GM12878 (cell line): ENCODE data around the gene ANKS1A. TPM values are rescaled to one million over a fixed set of nuclear protein-coding genes. Genes with fewer than 3 reads are reported as not detected.

Experiments
- ATAC-seq: fragments of 200-7000 bp; cut with Tn5 transposase; 3 replicates; pipeline ENCODE4 v1.9.1; 2020; ENCODE audit warnings: mild to moderate bottlenecking, moderate library complexity
- BruUV-seq: library from RNA; stranded (reverse); fragments of 400-500 nt; replicated peaks from 2 replicates; lab custom pipeline; 2021; lab: Mats Ljungman, UMichigan
- CTCF ChIA-PET: fragments of 300-600 bp; sonication (Branson Sonifier 250); formaldehyde crosslinking; extraction: SDS; loops from one replicate; lab custom pipeline; 2021; ENCODE audit warnings: inconsistent platforms; lab: Yijun Ruan, JAX
- POLR2A ChIA-PET: fragments of 350-600 bp; formaldehyde crosslinking; extraction: SDS; loops from one replicate; lab custom pipeline; 2021; ENCODE audit warnings: inconsistent platforms; lab: Charles Lee
- RAD21 ChIA-PET: fragments of 300-600 bp; sonication (Branson Sonifier 250); formaldehyde crosslinking; loops from one replicate; lab custom pipeline; 2023; ENCODE audit warnings: antibody characterized with exemption; ENCODE audit not compliant: unreplicated experiment; lab: Charles Lee
- SMC1A ChIA-PET: fragments of 300-600 bp; sonication (Branson Sonifier 250); formaldehyde crosslinking; loops from one replicate; lab custom pipeline; 2023; ENCODE audit not compliant: unreplicated experiment, uncharacterized antibody; lab: Charles Lee
- DNase-seq: peaks from one replicate; pipeline ENCODE4 v3.0.0-alpha.2; 2011; ENCODE audit warnings: low read depth, low spot score
- FAIRE-seq: peaks from 3 replicates; lab custom pipeline; 2011; peaks lifted over from hg19 to GRCh38; lab: Jason Lieb, UNC
- H2AFZ ChIP-seq: 2 replicates; pipeline ENCODE4 v1.6.0; 2011; ENCODE audit warnings: low read depth, low read length, control low read depth; ENCODE audit not compliant: control insufficient read depth
- H3K27ac ChIP-seq: 2 replicates; pipeline ENCODE4 v1.5.1; 2011; ENCODE audit warnings: control low read depth; ENCODE audit not compliant: control insufficient read depth, insufficient read depth
- H3K27me3 ChIP-seq, 2 experiments: replicated peaks in 1 of 2; 2 replicates each; pipeline versions ENCODE4 v1.6.0 to v1.6.1; 2011; ENCODE audit warnings: low read length in 1 of 2; ENCODE audit not compliant: control insufficient read depth in 2 of 2, insufficient read depth in 2 of 2
- H3K36me3 ChIP-seq, 2 experiments: 2 replicates each; pipeline ENCODE4 v1.5.1; 2011; ENCODE audit warnings: low read length in 1 of 2; ENCODE audit not compliant: control insufficient read depth in 2 of 2, insufficient read depth in 2 of 2
- H3K4me1 ChIP-seq: 2 replicates; pipeline ENCODE4 v1.6.1; 2011; ENCODE audit warnings: mild to moderate bottlenecking, low read length, moderate library complexity, mixed read lengths; ENCODE audit not compliant: control insufficient read depth, insufficient read depth
- H3K4me2 ChIP-seq: 2 replicates; pipeline ENCODE4 v1.6.0; 2011; ENCODE audit warnings: control low read depth; ENCODE audit not compliant: control insufficient read depth, insufficient read depth
- H3K4me3 ChIP-seq: fragments of 200-600 bp; sonication (generic); 2 replicates; pipeline ENCODE4 v1.5.1; 2016
- H3K79me2 ChIP-seq: 2 replicates; pipeline ENCODE4 v1.6.0; 2011; ENCODE audit warnings: low read length; ENCODE audit not compliant: control insufficient read depth, insufficient read depth
- H3K9ac ChIP-seq: 2 replicates; pipeline ENCODE4 v1.8.0; 2011; ENCODE audit warnings: low read length, control low read depth, mixed read lengths; ENCODE audit not compliant: control insufficient read depth, insufficient read depth
- H3K9me3 ChIP-seq: replicated peaks from 3 replicates; pipeline ENCODE4 v1.5.1; 2011; ENCODE audit warnings: mild to moderate bottlenecking, low read length; ENCODE audit not compliant: control insufficient read depth, insufficient read depth
- H4K20me1 ChIP-seq: 2 replicates; pipeline ENCODE4 v1.6.0; 2011; ENCODE audit not compliant: control insufficient read depth, insufficient read depth
- ETV6 ChIP-seq, 2 experiments: fragments of 450-650 bp in 1 of 2; IDR thresholded peaks in 1 of 2; conservative IDR thresholded peaks in 1 of 2; 2 replicates each; pipeline ENCODE4 v1.6.1; 2014; ENCODE audit warnings: antibody characterized with exemption in 1 of 2, borderline replicate concordance in 1 of 2, low read depth in 1 of 2, mild to moderate bottlenecking in 1 of 2, moderate library complexity in 1 of 2
- IRF4 ChIP-seq: IDR thresholded peaks from 2 replicates; pipeline ENCODE4 v1.6.1; 2011; ENCODE audit warnings: low read depth, low read length
- NFIC ChIP-seq: IDR thresholded peaks from 2 replicates; pipeline ENCODE4 v1.6.1; 2012; ENCODE audit warnings: low read depth, mild to moderate bottlenecking, inconsistent platforms, low read length, moderate library complexity
- REST ChIP-seq: IDR thresholded peaks from 2 replicates; pipeline ENCODE4 v1.6.1; 2012; ENCODE audit warnings: mild to moderate bottlenecking, low read depth, low read length
- SUZ12 ChIP-seq: fragments of 200-600 bp; sonication (generic); IDR thresholded peaks from one replicate; pipeline ENCODE4 v1.6.1; 2018; ENCODE audit warnings: antibody characterized with exemption, mild to moderate bottlenecking; ENCODE audit not compliant: unreplicated experiment
- ZBTB33 ChIP-seq: fragments of 450-650 bp; IDR thresholded peaks from 2 replicates; pipeline ENCODE4 v1.6.1; 2017; ENCODE audit warnings: mild to moderate bottlenecking
- WGBS: methylation state at CpG from one replicate; pipeline ENCODE4 v1.1.6; 2016; ENCODE audit warnings: low lambda C conversion rate; ENCODE audit not compliant: insufficient replicate concordance, insufficient coverage; ENCODE audit errors: missing lambda C conversion rate; 5-methylcytosine and 5-hydroxymethylcytosine counted together
- in situ Hi-C: fragments of 300-500 bp; cut with MboI; formaldehyde crosslinking; loops from 9 replicates; pipeline ENCODE4 v1.14.3; 2018; ENCODE audit warnings: mixed read lengths
- intact Hi-C: fragments of 100-400 bp; cut with micrococcal nuclease; formaldehyde crosslinking; loops from one replicate; pipeline ENCODE4 v1.14.2; 2022; ENCODE audit not compliant: unreplicated experiment
- polyA plus RNA-seq, 11 experiments: library from polyadenylated mRNA; depleted of rRNA in 4 of 11; unstranded in 6 of 11; stranded (reverse) in 5 of 11; fragments of >200 nt; fragmentation: Nextera tagmentation in 4 of 11; fragmentation: Illumina TruSeq in 1 of 11; extraction: Ambion mirVana in 4 of 11; extraction: Trizol in 1 of 11; gene quantifications; 1 replicate in 1 of 11; 2 replicates in 10 of 11; pipeline versions ENCODE4 v1.2.1 to v1.2.3, GENCODE V29; 2011 to 2016; ENCODE audit warnings: inconsistent platforms in 2 of 11, missing spikeins in 2 of 11, low read depth in 1 of 11
- total RNA-seq, 4 experiments: library from RNA; depleted of rRNA in 3 of 4; stranded (reverse); fragments of >200 nt in 3 of 4; fragmentation: Illumina TruSeq in 1 of 4; extraction: Trizol in 1 of 4; gene quantifications; 2 replicates each; pipeline versions ENCODE4 v1.2.1 to v1.2.3, GENCODE V29; 2013 to 2021

The ANKS1A gene
- total and polyA plus RNA-seq, 10 of the 15 experiments (the other 5 are each of a cell fraction or from before 2014, with no cell fraction given): 0.60 to 7.0 (median 3.0) TPM

- no peak for TF ChIP-seq ZBTB33
- TF ChIP-seq NFIC: no peak
- TF ChIP-seq REST: no peak
These were observed 81.4 kb downstream of the ANKS1A start (continued) for GRCh38 chr6:34970488-34970887.

GRCh38 chr6:34970957-34971356 is 81.9 kb downstream of the ANKS1A start:
- Histone ChIP-seq H3K4me1 (no peaks in the 10 kb centered on the region), H3K4me3 (no peak overlapping the region), H2AFZ (no peak overlapping the region), H3K9me3 (no peaks in the 10 kb centered on the region), H4K20me1 (no peaks in the 10 kb centered on the region), H3K36me3 (no peaks in the 10 kb centered on the region), H3K79me2 (no peaks in the 10 kb centered on the region), H3K4me2 (no peak overlapping the region), H3K27me3 (no peaks in the 10 kb centered on the region), H3K27ac (no peak overlapping the region), H3K9ac (no peak overlapping the region)
- POLR2A ChIA-PET: no interaction called here
- FAIRE-seq (no peak), ATAC-seq (no peak), DNase-seq (no peak)
- in situ Hi-C loops: no loop called here
- CTCF ChIA-PET: interaction anchor here (0.9 to 3.0 kb wide), 5 partner anchors 9 to 169 kb away, joined by 3 to 15 read pairs (median 5); no protein-coding TSS in a partner anchor
- RAD21 ChIA-PET: interaction anchor here (0.8 kb wide), 1 partner anchor 73 kb away, joined by 3 read pairs; no protein-coding TSS in a partner anchor
- 100% methylated on average over 2 of the region's 2 CpGs for WGBS
- intact Hi-C loops: no loop called here
- no TSS peak for BruUV-seq
- TF ChIP-seq IRF4 (no peak), ETV6 (conservative IDR thresholded peaks at IDR 0.05 in 1 of 2, IDR thresholded peaks at IDR 0.05 in 1 of 2; ENCODE audit: borderline replicate concordance in 1 of 2, low read depth in 1 of 2) (no peak), SUZ12 (no peak)
- SMC1A ChIA-PET: interaction anchor here (1.1 kb wide), 1 partner anchor 512 kb away, joined by 3 read pairs; no protein-coding TSS in a partner anchor
